H1 (cell line): ENCODE data around the gene EXD3. TPM values are rescaled to one million over a fixed set of nuclear protein-coding genes. Genes with fewer than 3 reads are reported as not detected.

Experiments
- CTCF ChIA-PET: fragments of 300-600 bp; sonication (Branson Sonifier 250); formaldehyde crosslinking; loops from one replicate; lab custom pipeline; 2021; ENCODE audit not compliant: partially characterized antibody; lab: Charles Lee
- POLR2A ChIA-PET: fragments of 300-600 bp; sonication (Branson Sonifier 250); formaldehyde crosslinking; loops from one replicate; lab custom pipeline; 2021; ENCODE audit warnings: inconsistent platforms; ENCODE audit not compliant: partially characterized antibody; lab: Charles Lee
- DNase-seq, 2 experiments: peaks; one replicate each; pipeline versions ENCODE4 v3.0.0 to v3.0.0-alpha.2; 2010 to 2022; ENCODE audit warnings: low spot score in 2 of 2, low read depth in 1 of 2, mixed read lengths in 1 of 2
- FAIRE-seq: peaks from 2 replicates; lab custom pipeline; 2011; peaks lifted over from hg19 to GRCh38; lab: Jason Lieb, UNC
- H2AFZ ChIP-seq: 2 replicates; pipeline ENCODE4 v1.8.1; 2012; ENCODE audit warnings: low read length, inconsistent platforms
- H2AK5ac ChIP-seq: 2 replicates; pipeline ENCODE4 v1.6.1; 2013; ENCODE audit warnings: low read depth, low read length
- H2BK120ac ChIP-seq: replicated peaks from 2 replicates; pipeline ENCODE3; 2013; ENCODE audit warnings: low read depth, low read length, inconsistent platforms
- H2BK12ac ChIP-seq: 2 replicates; pipeline ENCODE4 v1.6.1; 2013; ENCODE audit warnings: low read depth, low read length
- H2BK15ac ChIP-seq: 2 replicates; pipeline ENCODE4 v1.6.1; 2013; ENCODE audit warnings: low read length
- H2BK20ac ChIP-seq: 2 replicates; pipeline ENCODE4 v1.6.1; 2013; ENCODE audit warnings: low read length
- H2BK5ac ChIP-seq: 2 replicates; pipeline ENCODE4 v1.6.1; 2013; ENCODE audit warnings: low read depth, low read length
- H3K14ac ChIP-seq: 2 replicates; pipeline ENCODE4 v1.6.1; 2013; ENCODE audit warnings: inconsistent platforms; ENCODE audit not compliant: insufficient read length
- H3K18ac ChIP-seq: 2 replicates; pipeline ENCODE4 v1.6.1; 2013; ENCODE audit warnings: low read length; ENCODE audit errors: extremely low read depth
- H3K23ac ChIP-seq: 2 replicates; pipeline ENCODE4 v1.6.1; 2013; ENCODE audit warnings: inconsistent platforms; ENCODE audit not compliant: insufficient read length
- H3K23me2 ChIP-seq: 2 replicates; pipeline ENCODE4 v1.6.1; 2013; ENCODE audit warnings: low read depth, low read length
- H3K27ac ChIP-seq: 2 replicates; pipeline ENCODE4 v1.6.1; 2011; ENCODE audit warnings: low read depth, low read length, inconsistent platforms
- H3K27me3 ChIP-seq, 4 experiments: replicated peaks in 1 of 4; 1 replicate in 1 of 4; 2 replicates in 3 of 4; pipeline versions ENCODE4 v1.6.1 to v1.8.1; 2011 to 2013; ENCODE audit warnings: low read length in 3 of 4, mild to moderate bottlenecking in 3 of 4, inconsistent platforms in 2 of 4, mixed read lengths in 2 of 4, moderate library complexity in 1 of 4; ENCODE audit not compliant: control insufficient read depth in 3 of 4, insufficient read depth in 3 of 4; ENCODE audit errors: extremely low read depth in 1 of 4
- H3K36me3 ChIP-seq, 4 experiments: 2 replicates each; pipeline versions ENCODE4 v1.6.1 to v1.8.1; 2011 to 2013; ENCODE audit warnings: mild to moderate bottlenecking in 4 of 4, low read length in 3 of 4, moderate library complexity in 2 of 4, control low read depth in 1 of 4, inconsistent platforms in 1 of 4; ENCODE audit not compliant: insufficient read depth in 4 of 4, control insufficient read depth in 2 of 4
- H3K4ac ChIP-seq: replicated peaks from 2 replicates; pipeline ENCODE3; 2013; ENCODE audit warnings: low read length, low read depth, mixed read lengths, inconsistent platforms; ENCODE audit not compliant: insufficient read length
- H3K4me1 ChIP-seq, 4 experiments: replicated peaks in 1 of 4; 1 replicate in 1 of 4; 2 replicates in 3 of 4; pipeline versions ENCODE4 v1.6.1 to v1.8.1; 2011 to 2013; ENCODE audit warnings: low read length in 3 of 4, inconsistent platforms in 2 of 4, mixed read lengths in 1 of 4; ENCODE audit not compliant: insufficient read depth in 4 of 4, control insufficient read depth in 3 of 4
- H3K4me2 ChIP-seq, 2 experiments: 2 replicates each; pipeline versions ENCODE4 v1.6.1 to v1.8.1; 2011 to 2013; ENCODE audit warnings: low read depth in 2 of 2, low read length in 2 of 2, control low read depth in 1 of 2, inconsistent platforms in 1 of 2, mild to moderate bottlenecking in 1 of 2; ENCODE audit not compliant: insufficient read depth in 1 of 2
- H3K4me3 ChIP-seq, 4 experiments: fragments of 200-600, 300-600 bp in 1 of 4; sonication (generic), shearing (Covaris generic), sonication (Bioruptor Twin) in 1 of 4; 2 replicates each; pipeline versions ENCODE4 v1.5.1 to v1.8.1; 2011 to 2016; ENCODE audit warnings: low read length in 4 of 4, low read depth in 3 of 4, control low read depth in 2 of 4, inconsistent platforms in 2 of 4, mild to moderate bottlenecking in 2 of 4, mixed read lengths in 1 of 4, moderate library complexity in 1 of 4; ENCODE audit not compliant: insufficient read depth in 2 of 4; ENCODE audit errors: extremely low read depth in 1 of 4
- H3K56ac ChIP-seq: replicated peaks from 2 replicates; pipeline ENCODE3; 2013; ENCODE audit warnings: low read depth, mild to moderate bottlenecking, mixed read lengths, low read length, inconsistent platforms; ENCODE audit not compliant: insufficient read length
- H3K79me1 ChIP-seq: 2 replicates; pipeline ENCODE4 v1.6.1; 2013; ENCODE audit warnings: low read depth, low read length, control low read depth
- H3K79me2 ChIP-seq, 2 experiments: 2 replicates each; pipeline versions ENCODE4 v1.6.1 to v1.8.1; 2012 to 2013; ENCODE audit warnings: low read length in 2 of 2, mild to moderate bottlenecking in 2 of 2, inconsistent platforms in 1 of 2; ENCODE audit not compliant: insufficient read depth in 2 of 2, control insufficient read depth in 1 of 2
- H3K9ac ChIP-seq, 4 experiments: replicated peaks in 1 of 4; 1 replicate in 1 of 4; 2 replicates in 3 of 4; pipeline versions ENCODE4 v1.6.1 to v1.8.1; 2011 to 2013; ENCODE audit warnings: low read depth in 3 of 4, low read length in 3 of 4, control low read depth in 2 of 4, mild to moderate bottlenecking in 2 of 4, moderate library complexity in 2 of 4, inconsistent platforms in 1 of 4; ENCODE audit errors: extremely low read depth in 1 of 4
- H3K9me3 ChIP-seq, 2 experiments: 2 replicates each; pipeline versions ENCODE4 v1.6.1 to v1.8.1; 2012 to 2013; ENCODE audit warnings: mild to moderate bottlenecking in 2 of 2, moderate library complexity in 2 of 2, control low read depth in 1 of 2, inconsistent platforms in 1 of 2, low read depth in 1 of 2, low read length in 1 of 2, mixed read lengths in 1 of 2; ENCODE audit not compliant: insufficient read depth in 2 of 2
- H4K20me1 ChIP-seq, 2 experiments: replicated peaks in 1 of 2; 2 replicates each; pipeline versions ENCODE3 to v1.8.1; 2011 to 2013; ENCODE audit warnings: inconsistent platforms in 2 of 2, low read length in 2 of 2, mild to moderate bottlenecking in 1 of 2; ENCODE audit not compliant: insufficient read depth in 2 of 2, control insufficient read depth in 1 of 2
- H4K5ac ChIP-seq: 2 replicates; pipeline ENCODE4 v1.6.1; 2013; ENCODE audit warnings: low read length, low read depth, mixed read lengths, inconsistent platforms; ENCODE audit not compliant: insufficient read length
- H4K8ac ChIP-seq: 2 replicates; pipeline ENCODE4 v1.8.0; 2013; ENCODE audit warnings: mild to moderate bottlenecking, moderate library complexity, low read length, inconsistent platforms; ENCODE audit not compliant: insufficient read depth; ENCODE audit errors: extremely low read depth
- H4K91ac ChIP-seq: replicated peaks from 2 replicates; pipeline ENCODE3; 2013; ENCODE audit warnings: low read length, mixed read lengths, inconsistent platforms; ENCODE audit not compliant: insufficient read length
- BCL11A ChIP-seq, 2 experiments: IDR thresholded peaks; one replicate each; pipeline ENCODE4 v1.6.1; 2011; ENCODE audit warnings: low read depth in 2 of 2, low read length in 2 of 2, mild to moderate bottlenecking in 2 of 2
- CHD1 ChIP-seq: IDR thresholded peaks from 2 replicates; pipeline ENCODE4 v1.6.1; 2012; ENCODE audit warnings: low read depth, low read length, improper control_type of control experiment
- POU5F1 ChIP-seq: IDR thresholded peaks from 2 replicates; pipeline ENCODE4 v1.6.1; 2011; ENCODE audit warnings: low read depth, mild to moderate bottlenecking, low read length, moderate library complexity
- RAD21 ChIP-seq, 2 experiments: IDR thresholded peaks in 1 of 2; conservative IDR thresholded peaks in 1 of 2; 2 replicates each; pipeline ENCODE4 v1.6.1; 2011; ENCODE audit warnings: low read depth in 2 of 2, low read length in 2 of 2, improper control_type of control experiment in 1 of 2, inconsistent platforms in 1 of 2, mild to moderate bottlenecking in 1 of 2, moderate library complexity in 1 of 2
- RBBP5 ChIP-seq: IDR thresholded peaks from 2 replicates; pipeline ENCODE4 v1.7.1; 2012; ENCODE audit warnings: low read depth, mild to moderate bottlenecking, inconsistent platforms, low read length, moderate library complexity, borderline replicate concordance
- SP1 ChIP-seq: IDR thresholded peaks from 2 replicates; pipeline ENCODE4 v1.6.1; 2011; ENCODE audit warnings: low read depth, low read length
- USF2 ChIP-seq: IDR thresholded peaks from 2 replicates; pipeline ENCODE4 v1.6.1; 2011; ENCODE audit warnings: low read length, improper control_type of control experiment
- WGBS, 2 experiments: shearing (Covaris generic) in 1 of 2; methylation state at CpG; one replicate each; pipeline versions ENCODE4 v1.1.6 to v1.1.7; 2013 to 2015; ENCODE audit warnings: low lambda C conversion rate in 2 of 2, mixed read lengths in 2 of 2, inconsistent platforms in 1 of 2, low coverage in 1 of 2, missing lambda C conversion rate in 1 of 2; ENCODE audit not compliant: insufficient replicate concordance in 2 of 2, insufficient coverage in 1 of 2, insufficient read length in 1 of 2; ENCODE audit errors: extremely low coverage in 1 of 2, missing lambda C conversion rate in 1 of 2; 5-methylcytosine and 5-hydroxymethylcytosine counted together
- polyA plus RNA-seq, 7 experiments: library from polyadenylated mRNA; depleted of rRNA in 3 of 7; stranded (reverse) in 5 of 7; unstranded in 2 of 7; fragments of >200 nt in 5 of 7; fragments of 200-250 nt in 2 of 7; gene quantifications; 1 replicate in 5 of 7; 2 replicates in 1 of 7; 4 replicates in 1 of 7; pipeline versions ENCODE4 v1.2.1 to v1.2.3, GENCODE V29; 2011 to 2013; ENCODE audit warnings: missing spikeins in 2 of 7, mixed read lengths in 2 of 7
- total RNA-seq: library from RNA; stranded (reverse); fragmentation: NEBNext Ultra II Directional; extraction: Animal tissue kit (Norgen Biotek cat#: 25700); gene quantifications from 2 replicates; pipeline ENCODE4 v1.2.1, GENCODE V29; 2021

EXD3 gene
- total and polyA plus RNA-seq, 2 of the 8 experiments (the other 6 are each of a cell fraction or from before 2014, with no cell fraction given), result 7.2 to 9.4 TPM

DNA sequence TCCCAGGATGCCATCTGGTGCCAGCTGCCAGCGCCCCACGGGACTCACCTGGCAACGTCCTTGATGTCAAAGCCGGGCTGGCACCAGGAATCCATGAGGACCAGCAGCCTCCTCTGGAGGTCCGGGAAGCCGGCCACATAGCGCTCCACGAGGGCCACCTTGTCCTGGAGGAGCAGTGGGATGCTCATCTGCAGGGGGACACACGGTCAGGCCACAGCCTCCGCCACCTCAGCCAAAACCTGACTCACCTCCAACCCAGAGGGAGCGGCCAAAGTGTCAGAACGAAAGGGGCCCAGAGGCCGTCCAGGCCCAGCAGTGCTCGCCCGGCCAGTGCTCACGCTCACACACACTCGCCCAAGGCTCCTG is 56.5 kb downstream of the EXD3 start:
- FAIRE-seq (no peak), DNase-seq (no peak)
- H3K27me3 ChIP-seq, result no peaks in the 10 kb centered on the region
- H3K14ac ChIP-seq, result no peak overlapping the region
- H4K91ac ChIP-seq, result no peak overlapping the region
- H3K36me3 ChIP-seq, result no peaks in the 10 kb centered on the region; a peak in 1 of 8 replicates
- H4K20me1 ChIP-seq, result peaks cover 0 to 7% of the 10 kb centered on the region in 2 experiments
- 0 out of 2 replicates have a peak overlapping the region, but pooled peaks have one; percentile 36 for H4K8ac ChIP-seq
- no peak overlapping the region for H3K4me3 ChIP-seq
- H3K4ac ChIP-seq, result no peak overlapping the region
- H3K79me1 ChIP-seq, result no peaks in the 10 kb centered on the region
- no peak overlapping the region for H2BK120ac ChIP-seq
- H3K9me3 ChIP-seq, result no peaks in the 10 kb centered on the region; a peak in 2 of 4 replicates
- no peak overlapping the region for H3K27ac ChIP-seq
- H2AK5ac ChIP-seq, result no peak overlapping the region
- H3K4me2 ChIP-seq, result no peak overlapping the region
- no peak overlapping the region for H3K23ac ChIP-seq
- H4K5ac ChIP-seq, result no peak overlapping the region
- H3K4me1 ChIP-seq, result no peaks in the 10 kb centered on the region; a peak in 2 of 7 replicates
- no peak overlapping the region for H2BK15ac ChIP-seq
- POLR2A ChIA-PET, result interaction anchor here (0.6 kb wide), 1 partner anchor 77 kb away, joined by 3 read pairs; no protein-coding TSS in a partner anchor
- no peak overlapping the region for H2BK20ac ChIP-seq
- no peak overlapping the region for H2BK12ac ChIP-seq
- H3K56ac ChIP-seq, result no peak overlapping the region
- no peak overlapping the region for H3K9ac ChIP-seq
- CTCF ChIA-PET, result interaction anchor here (1.1 kb wide), 1 partner anchor 16 kb away, joined by 3 read pairs; no protein-coding TSS in a partner anchor
- H3K79me2 ChIP-seq, result no peaks in the 10 kb centered on the region
- H2BK5ac ChIP-seq, result no peak overlapping the region
- peaks cover 4% of the 10 kb centered on the region; the same call in 1 of the 2 replicates for H3K23me2 ChIP-seq
- H2AFZ ChIP-seq, result no peak overlapping the region
- H3K18ac ChIP-seq, result no peak overlapping the region
- 83% methylated on average over 14 of the region's 17 CpGs; no CpG with 5 or more reads in 1 of the 2 experiments for WGBS, 2 experiments
- TF ChIP-seq CHD1 (no peak), RAD21 (IDR thresholded peaks at IDR 0.05 in 1 of 2, conservative IDR thresholded peaks at IDR 0.05 in 1 of 2; ENCODE audit: low read depth in 2 of 2, low read length in 2 of 2) (no peak), SP1 (no peak), POU5F1 (no peak), USF2 (no peak), BCL11A (IDR thresholded peaks at IDR 0.05; ENCODE audit: low read depth in 2 of 2, low read length in 2 of 2) (no peak), RBBP5 (no peak)
